ENCODE measurements around the gene RPL5. TPM values are rescaled to one million over a fixed set of nuclear protein-coding genes. Genes with fewer than 3 reads are reported as not detected.

Gene RPL5
- total RNA-seq, 1 experiment from 2014 or later = 1,004 TPM

DNA sequence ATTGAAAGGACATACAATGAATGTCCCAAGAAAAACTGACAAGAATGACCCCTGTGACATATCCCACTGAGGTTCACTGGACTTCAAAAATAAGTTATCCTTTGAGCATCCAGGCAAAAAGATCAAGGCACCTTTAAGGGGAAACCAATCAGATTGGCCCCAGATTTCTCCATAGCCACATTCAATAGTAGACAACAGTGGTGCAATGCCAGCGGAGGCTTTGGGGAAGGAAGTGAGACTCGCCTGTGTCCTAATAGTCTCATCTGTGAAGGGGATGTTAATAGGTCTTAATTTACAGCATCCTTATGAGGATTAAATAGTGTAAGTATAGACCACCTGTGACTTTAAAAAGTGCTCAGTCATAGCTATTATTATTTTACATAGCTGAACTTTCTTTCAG, 21.5 kb downstream of the RPL5 start:
- no peak overlapping the region for H3K27ac ChIP-seq
- no peaks in the 10 kb centered on the region for H3K9me3 ChIP-seq (replicated peaks)
- no peak for DNase-seq (ENCODE audit: low read depth in 1 of 2, low spot score in 2 of 2)
- no peaks in the 10 kb centered on the region for H3K27me3 ChIP-seq (replicated peaks)
- H3K4me1 ChIP-seq (replicated peaks) = no peaks in the 10 kb centered on the region
- H3K36me3 ChIP-seq = no peaks in the 10 kb centered on the region
- no peak overlapping the region for H3K4me3 ChIP-seq

- Histone ChIP-seq H3K4me3 (no peak overlapping the region), H3K27me3 (replicated peaks) (no peaks in the 10 kb centered on the region), H3K27ac (no peak overlapping the region), H3K9me3 (replicated peaks) (no peaks in the 10 kb centered on the region), H3K4me1 (replicated peaks) (no peaks in the 10 kb centered on the region), H3K36me3 (no peaks in the 10 kb centered on the region)
- DNase-seq (ENCODE audit: low read depth in 1 of 2, low spot score in 2 of 2) = no peak
Observed at GRCh38 chr1:92854101-92854785, 22.4 kb downstream of the RPL5 start.

DNA sequence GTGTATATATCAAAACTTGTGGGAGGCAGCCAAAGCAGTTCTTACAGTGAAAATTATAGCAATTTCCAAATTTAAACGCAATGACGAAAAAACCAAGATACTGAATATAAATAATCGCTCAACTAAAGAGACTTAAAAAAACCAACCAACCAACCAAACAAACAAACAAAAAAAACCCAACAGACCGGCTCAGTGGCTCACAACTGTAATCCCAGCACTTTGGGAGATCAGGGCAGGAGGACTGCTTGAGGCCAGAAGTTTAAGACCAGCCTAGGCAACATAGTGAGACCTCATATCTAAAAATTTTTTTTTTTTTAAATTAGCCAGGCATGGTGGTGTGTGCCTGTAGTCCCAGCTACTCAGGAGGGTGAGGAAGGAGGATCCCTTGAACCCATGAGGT, 23.4 kb downstream of the RPL5 start:
- Histone ChIP-seq H3K4me3 (no peak overlapping the region), H3K9me3 (replicated peaks) (no peaks in the 10 kb centered on the region), H3K27ac (no peak overlapping the region), H3K36me3 (no peaks in the 10 kb centered on the region), H3K4me1 (replicated peaks) (no peaks in the 10 kb centered on the region), H3K27me3 (replicated peaks) (no peaks in the 10 kb centered on the region)
- DNase-seq (ENCODE audit: low read depth in 1 of 2, low spot score in 2 of 2) = no peak

DNA sequence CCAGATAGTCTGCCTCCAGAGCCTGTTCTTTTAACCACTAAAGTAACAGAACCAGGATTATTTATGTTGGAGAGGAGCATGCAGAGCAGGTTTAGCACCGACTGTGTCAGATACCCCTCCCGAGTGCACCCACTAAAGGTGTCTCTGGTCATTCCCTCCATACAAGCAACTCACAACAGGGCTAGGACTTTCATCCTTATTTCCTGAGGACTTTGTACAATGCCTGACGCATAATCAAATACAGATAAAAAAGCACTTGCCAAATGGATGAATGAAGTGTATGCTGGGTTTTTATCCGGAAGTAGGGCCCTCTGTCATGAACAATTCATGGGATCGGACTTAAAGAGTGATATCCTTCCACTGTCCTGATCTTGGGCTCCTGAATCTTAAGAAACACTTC, 26.0 kb downstream of the RPL5 start:
- no peak for DNase-seq (ENCODE audit: low read depth in 1 of 2, low spot score in 2 of 2)
- H3K27ac ChIP-seq = no peak overlapping the region
- H3K4me1 ChIP-seq (replicated peaks) = no peaks in the 10 kb centered on the region; the same call in 1 of the 2 replicates
- no peak overlapping the region for H3K4me3 ChIP-seq
- H3K9me3 ChIP-seq (replicated peaks) = no peaks in the 10 kb centered on the region
- H3K36me3 ChIP-seq = no peaks in the 10 kb centered on the region
- no peaks in the 10 kb centered on the region for H3K27me3 ChIP-seq (replicated peaks)

- no peak overlapping the region for H3K4me3 ChIP-seq
- H3K27me3 ChIP-seq (replicated peaks) = no peaks in the 10 kb centered on the region
- H3K36me3 ChIP-seq = no peaks in the 10 kb centered on the region
Observed at GRCh38 chr1:92858564-92859399, 26.9 kb downstream of the RPL5 start.

GRCh38 chr1:92859400-92860039, 27.7 kb downstream of the RPL5 start:
- H3K27ac ChIP-seq = no peak overlapping the region
- H3K27me3 ChIP-seq (replicated peaks) = no peaks in the 10 kb centered on the region
- no peaks in the 10 kb centered on the region for H3K36me3 ChIP-seq
- no peaks in the 10 kb centered on the region; the same call in 1 of the 2 replicates for H3K4me1 ChIP-seq (replicated peaks)
- H3K4me3 ChIP-seq = no peak overlapping the region
- H3K9me3 ChIP-seq (replicated peaks) = no peaks in the 10 kb centered on the region
- no peak for DNase-seq (ENCODE audit: low read depth in 1 of 2, low spot score in 2 of 2)

More at GRCh38 chr1:92858564-92859399, 26.9 kb downstream of the RPL5 start:
- H3K9me3 ChIP-seq (replicated peaks) = no peaks in the 10 kb centered on the region
- DNase-seq (ENCODE audit: low read depth in 1 of 2, low spot score in 2 of 2) = peak; percentile 61 to 77
- no peaks in the 10 kb centered on the region; the same call in 1 of the 2 replicates for H3K4me1 ChIP-seq (replicated peaks)
- H3K27ac ChIP-seq = no peak overlapping the region

DNA sequence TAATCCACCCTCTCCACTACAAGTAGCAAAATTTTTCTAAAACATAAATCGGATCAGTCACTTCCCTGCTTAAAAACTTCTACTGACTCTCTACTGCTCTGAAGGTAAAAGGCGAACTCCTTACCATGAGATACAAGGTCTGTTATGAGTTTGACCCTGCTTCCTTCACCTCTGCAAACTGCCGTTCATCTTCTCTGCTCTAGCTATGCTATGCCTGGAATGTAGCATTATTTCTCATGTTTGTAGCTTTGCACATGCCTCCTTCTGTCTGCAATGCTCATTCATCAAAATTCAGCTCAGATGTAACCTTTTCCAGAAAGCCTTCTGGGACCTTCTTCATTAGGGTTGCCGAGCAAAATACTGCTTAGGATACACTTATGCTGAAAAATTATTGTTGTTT, 30.8 kb downstream of the RPL5 start:
- Histone ChIP-seq H3K4me1 (replicated peaks) (no peaks in the 10 kb centered on the region; the same call in 1 of the 2 replicates), H3K36me3 (no peaks in the 10 kb centered on the region), H3K27me3 (replicated peaks) (no peaks in the 10 kb centered on the region), H3K27ac (no peak overlapping the region), H3K9me3 (replicated peaks) (no peaks in the 10 kb centered on the region), H3K4me3 (no peak overlapping the region)
- no peak for DNase-seq (ENCODE audit: low read depth in 1 of 2, low spot score in 2 of 2)

DNA sequence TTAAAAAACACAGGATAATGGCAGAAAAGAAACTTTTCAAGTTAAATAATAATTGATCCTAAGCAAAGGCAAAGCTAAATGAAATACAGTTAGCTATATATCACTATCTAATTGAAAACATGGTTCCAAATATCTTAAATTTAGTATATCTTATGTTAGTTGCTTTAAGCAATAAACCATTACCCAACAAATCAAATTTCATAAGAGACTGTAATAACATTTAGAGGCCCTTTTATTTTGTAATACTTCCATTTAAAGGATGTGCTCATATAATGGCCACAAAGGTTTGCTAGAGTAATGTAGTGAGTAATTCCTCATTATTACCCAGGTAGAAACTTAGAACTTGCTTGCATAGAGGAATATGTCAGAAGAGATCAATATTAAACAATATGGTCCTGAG, 32.3 kb downstream of the RPL5 start:
- Histone ChIP-seq H3K27me3 (replicated peaks) (no peaks in the 10 kb centered on the region), H3K9me3 (replicated peaks) (no peaks in the 10 kb centered on the region), H3K27ac (no peak overlapping the region), H3K36me3 (no peaks in the 10 kb centered on the region), H3K4me3 (no peak overlapping the region), H3K4me1 (replicated peaks) (no peaks in the 10 kb centered on the region; the same call in 1 of the 2 replicates)
- no peak for DNase-seq (ENCODE audit: low read depth in 1 of 2, low spot score in 2 of 2)

GRCh38 chr1:92870591-92870990, 38.8 kb downstream of the RPL5 start:
- H3K4me3 ChIP-seq = no peak overlapping the region
- H3K4me1 ChIP-seq (replicated peaks) = no peaks in the 10 kb centered on the region

DNA sequence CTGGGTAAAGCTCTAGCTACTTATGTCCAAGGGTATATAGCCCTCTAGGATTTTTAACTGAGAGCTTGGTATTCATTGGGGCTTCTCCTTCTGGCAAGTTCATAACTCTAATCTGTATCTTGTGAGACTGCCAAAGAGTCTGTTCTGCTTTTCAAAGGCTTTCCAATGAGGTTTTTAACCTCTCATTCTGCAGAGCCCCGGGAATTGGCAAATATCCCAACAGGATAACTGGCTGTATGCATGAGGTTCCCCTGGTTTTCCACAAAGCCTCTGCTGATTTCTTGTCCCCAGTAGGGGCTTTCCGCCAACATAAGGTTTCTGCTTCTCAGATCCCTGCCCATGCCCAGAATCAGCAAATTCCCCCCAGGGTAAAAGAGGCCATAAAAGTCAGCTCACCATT, 40.9 kb downstream of the RPL5 start:
- Histone ChIP-seq H3K4me1 (replicated peaks) (peaks cover 8% of the 10 kb centered on the region; the same call in 1 of the 2 replicates), H3K9me3 (replicated peaks) (no peaks in the 10 kb centered on the region), H3K27me3 (replicated peaks) (no peaks in the 10 kb centered on the region), H3K36me3 (no peaks in the 10 kb centered on the region), H3K4me3 (no peak overlapping the region), H3K27ac (no peak overlapping the region)
- no peak for DNase-seq (ENCODE audit: low read depth in 1 of 2, low spot score in 2 of 2)

More at GRCh38 chr1:92870591-92870990, 38.8 kb downstream of the RPL5 start:
- no peak for DNase-seq (ENCODE audit: low read depth in 1 of 2, low spot score in 2 of 2)
- Histone ChIP-seq H3K36me3 (no peaks in the 10 kb centered on the region), H3K9me3 (replicated peaks) (no peaks in the 10 kb centered on the region), H3K27ac (no peak overlapping the region), H3K27me3 (replicated peaks) (no peaks in the 10 kb centered on the region)

GRCh38 chr1:92874987-92875386, 43.1 kb downstream of the RPL5 start:
- H3K27ac ChIP-seq = no peak overlapping the region
- no peak for DNase-seq (ENCODE audit: low read depth in 1 of 2, low spot score in 2 of 2)
- H3K36me3 ChIP-seq = no peaks in the 10 kb centered on the region
- no peak overlapping the region for H3K4me3 ChIP-seq
- H3K4me1 ChIP-seq (replicated peaks) = peaks cover 11% of the 10 kb centered on the region; the same call in 1 of the 2 replicates
- no peaks in the 10 kb centered on the region for H3K9me3 ChIP-seq (replicated peaks)
- no peaks in the 10 kb centered on the region for H3K27me3 ChIP-seq (replicated peaks)

DNA sequence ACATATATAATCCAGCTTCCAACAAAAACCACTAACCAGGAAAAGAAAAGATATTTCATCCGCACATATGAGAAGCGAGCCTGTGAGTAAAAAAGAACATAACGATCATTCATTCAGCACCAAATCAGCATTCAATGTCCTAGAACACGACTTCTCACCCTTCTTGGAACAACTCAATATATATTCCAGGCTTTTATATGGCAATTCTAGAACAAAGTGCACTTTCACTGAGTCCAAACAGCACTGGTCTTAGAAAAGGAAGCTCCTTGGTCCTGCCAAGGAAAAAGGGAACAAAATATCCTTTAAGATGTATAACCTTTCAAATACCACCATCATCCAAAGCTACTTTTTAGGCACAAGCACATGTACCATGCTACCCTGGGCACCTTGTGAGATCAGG, 44.5 kb downstream of the RPL5 start:
- peaks cover 11% of the 10 kb centered on the region; the same call in 1 of the 2 replicates for H3K4me1 ChIP-seq (replicated peaks)
- no peaks in the 10 kb centered on the region for H3K9me3 ChIP-seq (replicated peaks)
- no peaks in the 10 kb centered on the region for H3K36me3 ChIP-seq
- H3K27me3 ChIP-seq (replicated peaks) = no peaks in the 10 kb centered on the region
- H3K4me3 ChIP-seq = no peak overlapping the region
- DNase-seq (ENCODE audit: low read depth in 1 of 2, low spot score in 2 of 2) = no peak
- H3K27ac ChIP-seq = no peak overlapping the region

DNA sequence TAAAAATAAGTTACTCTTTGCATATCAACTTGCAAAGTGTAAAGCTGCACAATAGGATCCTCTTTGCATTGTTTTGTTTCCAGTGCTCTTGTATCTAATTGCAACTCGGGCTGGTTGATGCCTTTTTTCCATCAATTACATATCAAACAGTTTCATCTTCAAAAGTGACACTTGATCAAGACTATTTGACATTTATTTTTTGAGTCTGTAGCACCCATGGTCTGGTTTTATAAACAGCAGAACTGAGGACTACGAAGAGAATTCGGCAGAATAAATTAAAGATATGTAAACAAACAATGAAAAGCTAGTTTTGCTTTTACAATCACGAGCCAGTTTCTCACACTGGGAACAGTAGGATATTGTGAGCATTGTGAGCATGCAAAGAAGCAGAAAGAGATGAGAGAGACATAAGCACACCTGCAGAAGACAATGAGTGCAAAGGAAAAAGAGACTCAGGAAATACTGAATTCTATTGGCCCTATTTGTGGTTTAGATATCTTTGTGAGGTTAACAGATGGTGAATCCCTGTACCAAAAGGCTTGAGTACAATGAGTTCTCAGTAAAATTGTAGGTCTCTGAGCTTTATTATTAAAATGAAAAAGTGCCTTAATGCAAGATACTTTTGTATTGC, 45.4 kb downstream of the RPL5 start:
- no peak overlapping the region for H3K27ac ChIP-seq
- H3K27me3 ChIP-seq (replicated peaks) = no peaks in the 10 kb centered on the region
- H3K4me1 ChIP-seq (replicated peaks) = peaks cover 11% of the 10 kb centered on the region; the same call in 1 of the 2 replicates
- DNase-seq (ENCODE audit: low read depth in 1 of 2, low spot score in 2 of 2) = peak in 1 of 2 experiments; percentile 6
- H3K4me3 ChIP-seq = peak overlapping the region; percentile 4; the same call in 1 of the 2 replicates
- H3K36me3 ChIP-seq = no peaks in the 10 kb centered on the region
- no peaks in the 10 kb centered on the region for H3K9me3 ChIP-seq (replicated peaks)
